WTC11 (cell line): ENCODE data around the gene TMEM156. TPM values are rescaled to one million over a fixed set of nuclear protein-coding genes. Genes with fewer than 3 reads are reported as not detected.

Experiments used
- ATAC-seq: fragments of 200-7000 bp; cut with Tn5 transposase; 2 replicates; pipeline ENCODE4 v1.10.0; 2021; ENCODE audit warnings: mild to moderate bottlenecking, moderate library complexity
- CTCF ChIA-PET: fragments of 300-600 bp; sonication (Branson Sonifier 250); formaldehyde crosslinking; loops from one replicate; lab custom pipeline; 2021; ENCODE audit warnings: antibody characterized with exemption; lab: Charles Lee
- POLR2A ChIA-PET: fragments of 350-600 bp; sonication (Branson Sonifier 250); formaldehyde crosslinking; loops from one replicate; lab custom pipeline; 2021; ENCODE audit warnings: antibody characterized with exemption; lab: Charles Lee
- DNase-seq: peaks from one replicate; pipeline ENCODE4 v3.0.0; 2021; ENCODE audit warnings: low spot score
- H3K27ac Mint-ChIP-seq: 2 replicates; pipeline ENCODE4 v1.8.0; 2021; ENCODE audit warnings: mixed read lengths
- H3K27me3 Mint-ChIP-seq: 2 replicates; pipeline ENCODE4 v1.8.0; 2021; ENCODE audit warnings: low read depth, mild to moderate bottlenecking, moderate library complexity, mixed read lengths
- H3K36me3 Mint-ChIP-seq: 2 replicates; pipeline ENCODE4 v1.8.0; 2021; ENCODE audit warnings: mixed read lengths
- H3K4me1 Mint-ChIP-seq: 2 replicates; pipeline ENCODE4 v1.8.0; 2022; ENCODE audit warnings: mixed read lengths
- H3K4me3 Mint-ChIP-seq: 2 replicates; pipeline ENCODE4 v1.8.0; 2021; ENCODE audit warnings: mild to moderate bottlenecking, moderate library complexity, mixed read lengths
- H3K9me3 Mint-ChIP-seq: 2 replicates; pipeline ENCODE4 v1.8.0; 2021; ENCODE audit warnings: mixed read lengths
- AR ChIP-seq: fragments of 250-450 bp; sonication (Bioruptor Pico); IDR thresholded peaks from 2 replicates; pipeline ENCODE4 v1.9.0; 2021; ENCODE audit warnings: mild to moderate bottlenecking
- ARID4B ChIP-seq: sonication (generic); formaldehyde crosslinking; IDR thresholded peaks from 2 replicates; pipeline ENCODE4 v1.8.0; 2023; ENCODE audit warnings: missing genetic modification reagents, mild to moderate bottlenecking, borderline replicate concordance
- CREM ChIP-seq: sonication (generic); formaldehyde crosslinking; IDR thresholded peaks from 2 replicates; pipeline ENCODE4 v1.8.1; 2022; ENCODE audit warnings: mild to moderate bottlenecking, missing genetic modification reagents, moderate library complexity
- ELF4 ChIP-seq: sonication (generic); formaldehyde crosslinking; IDR thresholded peaks from 2 replicates; pipeline ENCODE4 v1.8.1; 2022; ENCODE audit warnings: low read depth, mild to moderate bottlenecking, moderate library complexity, missing genetic modification reagents
- ERG ChIP-seq: fragments of 250-450 bp; sonication (Bioruptor Pico); IDR thresholded peaks from 2 replicates; pipeline ENCODE4 v1.8.0; 2021; ENCODE audit warnings: mild to moderate bottlenecking
- ETV6 ChIP-seq: sonication (generic); formaldehyde crosslinking; IDR thresholded peaks from 2 replicates; pipeline ENCODE4 v1.8.1; 2022; ENCODE audit warnings: mild to moderate bottlenecking, missing genetic modification reagents
- IRF2 ChIP-seq: sonication (generic); formaldehyde crosslinking; IDR thresholded peaks from 2 replicates; pipeline ENCODE4 v1.8.0; 2022; ENCODE audit warnings: low read depth, missing genetic modification reagents, borderline replicate concordance
- JAZF1 ChIP-seq: fragments of 250-450 bp; sonication (Bioruptor Pico); IDR thresholded peaks from 2 replicates; pipeline ENCODE4 v1.9.0; 2021; ENCODE audit warnings: moderate library complexity, mild to moderate bottlenecking, inconsistent platforms
- MLX ChIP-seq: sonication (generic); formaldehyde crosslinking; IDR thresholded peaks from 2 replicates; pipeline ENCODE4 v1.8.1; 2023; ENCODE audit warnings: mild to moderate bottlenecking, missing genetic modification reagents, moderate library complexity
- NFATC4 ChIP-seq: fragments of 250-450 bp; sonication (Bioruptor Pico); IDR thresholded peaks from 2 replicates; pipeline ENCODE4 v1.9.0; 2021; ENCODE audit warnings: mild to moderate bottlenecking
- NFE2L1 ChIP-seq: sonication (generic); formaldehyde crosslinking; IDR thresholded peaks from 2 replicates; pipeline ENCODE4 v1.8.1; 2023; ENCODE audit warnings: missing genetic modification reagents
- NFYB ChIP-seq: sonication (generic); formaldehyde crosslinking; conservative IDR thresholded peaks from 2 replicates; pipeline ENCODE4 v1.8.0; 2022; ENCODE audit warnings: low read depth, missing genetic modification reagents
- NR3C1 ChIP-seq: sonication (generic); formaldehyde crosslinking; conservative IDR thresholded peaks from 2 replicates; pipeline ENCODE4 v1.8.1; 2023; ENCODE audit warnings: low read depth, mild to moderate bottlenecking, missing genetic modification reagents
- SMAD4 ChIP-seq: sonication (generic); formaldehyde crosslinking; IDR thresholded peaks from 2 replicates; pipeline ENCODE4 v1.8.0; 2022; ENCODE audit warnings: mild to moderate bottlenecking, missing genetic modification reagents
- SP1 ChIP-seq: sonication (generic); formaldehyde crosslinking; conservative IDR thresholded peaks from 2 replicates; pipeline ENCODE4 v1.8.1; 2022; ENCODE audit warnings: missing genetic modification reagents
- USF1 ChIP-seq: sonication (generic); formaldehyde crosslinking; IDR thresholded peaks from 2 replicates; pipeline ENCODE4 v1.8.0; 2022; ENCODE audit warnings: mild to moderate bottlenecking, missing genetic modification reagents
- USF2 ChIP-seq: sonication (generic); formaldehyde crosslinking; IDR thresholded peaks from 2 replicates; pipeline ENCODE4 v1.8.1; 2023; ENCODE audit warnings: mild to moderate bottlenecking, missing genetic modification reagents, moderate library complexity
- ZNF219 ChIP-seq: sonication (generic); formaldehyde crosslinking; IDR thresholded peaks from 2 replicates; pipeline ENCODE4 v1.8.0; 2023; ENCODE audit warnings: missing genetic modification reagents, mild to moderate bottlenecking, borderline replicate concordance
- ZNF317 ChIP-seq: sonication (generic); formaldehyde crosslinking; IDR thresholded peaks from 2 replicates; pipeline ENCODE4 v1.8.1; 2023; ENCODE audit warnings: low read depth, mild to moderate bottlenecking, moderate library complexity, missing genetic modification reagents, borderline replicate concordance
- total RNA-seq: library from RNA; stranded (reverse); gene quantifications from 3 replicates; pipeline ENCODE4 v1.2.3, GENCODE V29; 2021

TMEM156 gene
- total RNA-seq, 1 experiment from 2014 or later: 0.24 TPM

- no peaks in the 10 kb centered on the region for H3K4me1 Mint-ChIP-seq
- H3K4me3 Mint-ChIP-seq: no peak overlapping the region
- no peaks in the 10 kb centered on the region for H3K27me3 Mint-ChIP-seq
- TF ChIP-seq AR (no peak), SP1 (no peak), ETV6 (CRISPR knock-in tag) (no peak), SMAD4 (CRISPR knock-in tag) (no peak), ARID4B (CRISPR knock-in tag) (no peak), NR3C1 (CRISPR knock-in tag) (no peak), IRF2 (CRISPR knock-in tag) (no peak), MLX (CRISPR knock-in tag) (no peak), USF1 (CRISPR knock-in tag) (no peak), CREM (CRISPR knock-in tag) (no peak), ZNF219 (CRISPR knock-in tag) (no peak), USF2 (CRISPR knock-in tag) (no peak), NFYB (no peak), NFE2L1 (CRISPR knock-in tag) (no peak), ERG (no peak), NFATC4 (no peak), JAZF1 (CRISPR knock-in tag) (no peak), ZNF317 (CRISPR knock-in tag) (no peak), ELF4 (CRISPR knock-in tag) (no peak)
- ChIA-PET CTCF (interaction anchor here (0.6 to 1.4 kb wide), 2 partner anchors 111 to 242 kb away, joined by 3 to 4 read pairs; no protein-coding TSS in a partner anchor), POLR2A (interaction anchor here (0.7 kb wide), 1 partner anchor 27 kb away, joined by 3 read pairs; no protein-coding TSS in a partner anchor)
- H3K36me3 Mint-ChIP-seq: no peaks in the 10 kb centered on the region
- no peak overlapping the region for H3K27ac Mint-ChIP-seq
- no peak for DNase-seq
- ATAC-seq: no peak
- H3K9me3 Mint-ChIP-seq: peaks cover 9% of the 10 kb centered on the region
Measured at GRCh38 chr4:39024311-39024865, 7.8 kb downstream of the TMEM156 start.
